Liver (tissue), 3 donors: ENCODE results near the gene PLXND1.

Experiments used
- GABPA ChIP-seq, 2 donors: IDR thresholded peaks in 1 of 2; conservative IDR thresholded peaks in 1 of 2; 2 replicates each; pipeline ENCODE4 v1.6.1; 2016; ENCODE audit warnings: antibody characterized with exemption in 2 of 2, mild to moderate bottlenecking in 1 of 2, moderate library complexity in 1 of 2
- ZBTB33 ChIP-seq: IDR thresholded peaks from 2 replicates; pipeline ENCODE4 v1.6.1; 2016; ENCODE audit warnings: antibody characterized with exemption
- TF ChIP-seq, protein P1 (sequence below): fragments of 150-350 bp; IDR thresholded peaks from 2 replicates; pipeline ENCODE4 v1.5.1; 2017; ENCODE audit warnings: improper control_type of control experiment, low read depth, low read length; ENCODE audit not compliant: missing input control
- donor health status: healthy.
- donor health status: healthy.

DNA sequence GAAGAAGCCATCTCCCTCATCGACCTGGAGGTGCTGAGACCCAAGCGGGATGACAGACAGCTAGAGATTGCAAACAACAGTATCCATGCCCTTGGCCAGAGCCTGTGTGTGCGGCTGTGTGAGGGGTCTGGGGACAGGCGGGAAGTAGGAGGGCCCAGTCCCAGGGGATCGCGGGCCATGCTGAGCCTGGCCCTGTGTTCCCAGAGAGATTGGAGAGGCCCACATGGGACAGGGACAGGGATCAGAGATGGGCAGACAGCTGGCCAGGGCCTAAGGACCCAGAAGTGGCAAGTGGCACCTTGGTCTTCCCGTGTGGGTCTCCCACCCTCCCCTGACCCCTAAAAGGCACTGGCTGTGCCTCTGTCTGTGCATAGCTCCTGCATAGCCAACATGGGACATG is 89.0 kb downstream of the PLXND1 start:
- TF ChIP-seq, protein P1, sequence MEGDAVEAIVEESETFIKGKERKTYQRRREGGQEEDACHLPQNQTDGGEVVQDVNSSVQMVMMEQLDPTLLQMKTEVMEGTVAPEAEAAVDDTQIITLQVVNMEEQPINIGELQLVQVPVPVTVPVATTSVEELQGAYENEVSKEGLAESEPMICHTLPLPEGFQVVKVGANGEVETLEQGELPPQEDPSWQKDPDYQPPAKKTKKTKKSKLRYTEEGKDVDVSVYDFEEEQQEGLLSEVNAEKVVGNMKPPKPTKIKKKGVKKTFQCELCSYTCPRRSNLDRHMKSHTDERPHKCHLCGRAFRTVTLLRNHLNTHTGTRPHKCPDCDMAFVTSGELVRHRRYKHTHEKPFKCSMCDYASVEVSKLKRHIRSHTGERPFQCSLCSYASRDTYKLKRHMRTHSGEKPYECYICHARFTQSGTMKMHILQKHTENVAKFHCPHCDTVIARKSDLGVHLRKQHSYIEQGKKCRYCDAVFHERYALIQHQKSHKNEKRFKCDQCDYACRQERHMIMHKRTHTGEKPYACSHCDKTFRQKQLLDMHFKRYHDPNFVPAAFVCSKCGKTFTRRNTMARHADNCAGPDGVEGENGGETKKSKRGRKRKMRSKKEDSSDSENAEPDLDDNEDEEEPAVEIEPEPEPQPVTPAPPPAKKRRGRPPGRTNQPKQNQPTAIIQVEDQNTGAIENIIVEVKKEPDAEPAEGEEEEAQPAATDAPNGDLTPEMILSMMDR, result no peak
- no peak for TF ChIP-seq ZBTB33
- no peak for TF ChIP-seq GABPA (IDR thresholded peaks at IDR 0.05 in 1 of 2, conservative IDR thresholded peaks at IDR 0.05 in 1 of 2)
